Neutrophil (primary cell): ENCODE data around the gene TIMM10B.

Experiments
- H3K27ac ChIP-seq: fragments of 200-600 bp; sonication (generic); 2 replicates; pipeline ENCODE4 v1.5.1; 2016; ENCODE audit warnings: mild to moderate bottlenecking, moderate library complexity
- H3K27me3 ChIP-seq: fragments of 200-600 bp; sonication (generic); 2 replicates; pipeline ENCODE4 v1.6.0; 2016; ENCODE audit warnings: mild to moderate bottlenecking
- H3K36me3 ChIP-seq: fragments of 200-600 bp; sonication (generic); 2 replicates; pipeline ENCODE4 v1.5.1; 2017
- H3K4me1 ChIP-seq, 2 experiments: fragments of 200-600 bp in 1 of 2; sonication (generic) in 1 of 2; 1 replicate in 1 of 2; 2 replicates in 1 of 2; pipeline versions ENCODE4 v1.5.1 to v1.6.1; 2013 to 2016; ENCODE audit warnings: low read depth in 1 of 2, low read length in 1 of 2, mild to moderate bottlenecking in 1 of 2, moderate library complexity in 1 of 2; ENCODE audit not compliant: control insufficient read depth in 1 of 2, insufficient read depth in 1 of 2
- H3K4me3 ChIP-seq, 2 experiments: fragments of 200-600 bp in 1 of 2; sonication (generic) in 1 of 2; 1 replicate in 1 of 2; 2 replicates in 1 of 2; pipeline ENCODE4 v1.5.1; 2013 to 2016; ENCODE audit warnings: low read depth in 1 of 2, low read length in 1 of 2, mild to moderate bottlenecking in 1 of 2, moderate library complexity in 1 of 2
- H3K9me3 ChIP-seq: fragments of 200-600 bp; sonication (generic); 2 replicates; pipeline ENCODE4 v1.5.1; 2016
- TF ChIP-seq, protein P1 (sequence below): fragments of 200-600 bp; sonication (generic); IDR thresholded peaks from 2 replicates; pipeline ENCODE4 v1.5.1; 2016; ENCODE audit warnings: antibody characterized with exemption

Gene TIMM10B

DNA sequence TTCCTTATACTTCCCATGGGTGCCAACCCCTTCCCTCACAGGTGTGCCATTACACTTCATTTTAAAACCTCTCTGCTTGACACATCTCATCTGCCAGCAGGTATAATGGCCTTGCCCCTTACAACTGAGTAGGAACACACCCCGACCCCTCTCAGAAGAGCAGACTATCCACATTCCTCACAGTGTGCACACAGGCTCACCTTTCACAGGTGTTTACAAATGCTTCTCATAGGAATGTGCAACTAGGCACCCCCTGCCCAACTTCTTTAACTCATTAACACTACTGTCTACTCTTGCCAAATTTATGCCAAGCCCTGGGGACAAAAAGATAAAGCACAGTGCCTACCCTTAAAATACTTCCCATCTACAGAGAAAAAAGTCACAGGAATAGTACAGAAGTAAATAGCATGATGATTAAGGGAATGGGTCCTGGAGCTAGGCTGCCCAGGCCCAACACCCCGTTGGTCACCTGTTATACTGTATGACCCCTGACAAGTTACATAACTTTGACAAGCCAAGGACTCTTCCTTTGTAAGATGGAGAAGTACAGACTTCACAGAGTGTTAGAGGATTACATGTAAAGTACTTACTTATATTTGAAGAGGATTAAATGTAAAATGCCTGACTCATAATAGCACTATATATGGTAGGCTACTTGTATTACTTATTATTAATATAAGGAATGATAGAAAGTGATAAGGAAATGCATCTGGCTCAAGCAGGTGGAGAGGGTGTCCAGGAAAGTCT lies 22.8 kb upstream of the TIMM10B start:
- no peaks in the 10 kb centered on the region for H3K9me3 ChIP-seq
- H3K4me1 ChIP-seq, result no peaks in the 10 kb centered on the region
- no peaks in the 10 kb centered on the region for H3K27me3 ChIP-seq
- peaks cover 19% of the 10 kb centered on the region for H3K36me3 ChIP-seq
- TF ChIP-seq, protein P1, sequence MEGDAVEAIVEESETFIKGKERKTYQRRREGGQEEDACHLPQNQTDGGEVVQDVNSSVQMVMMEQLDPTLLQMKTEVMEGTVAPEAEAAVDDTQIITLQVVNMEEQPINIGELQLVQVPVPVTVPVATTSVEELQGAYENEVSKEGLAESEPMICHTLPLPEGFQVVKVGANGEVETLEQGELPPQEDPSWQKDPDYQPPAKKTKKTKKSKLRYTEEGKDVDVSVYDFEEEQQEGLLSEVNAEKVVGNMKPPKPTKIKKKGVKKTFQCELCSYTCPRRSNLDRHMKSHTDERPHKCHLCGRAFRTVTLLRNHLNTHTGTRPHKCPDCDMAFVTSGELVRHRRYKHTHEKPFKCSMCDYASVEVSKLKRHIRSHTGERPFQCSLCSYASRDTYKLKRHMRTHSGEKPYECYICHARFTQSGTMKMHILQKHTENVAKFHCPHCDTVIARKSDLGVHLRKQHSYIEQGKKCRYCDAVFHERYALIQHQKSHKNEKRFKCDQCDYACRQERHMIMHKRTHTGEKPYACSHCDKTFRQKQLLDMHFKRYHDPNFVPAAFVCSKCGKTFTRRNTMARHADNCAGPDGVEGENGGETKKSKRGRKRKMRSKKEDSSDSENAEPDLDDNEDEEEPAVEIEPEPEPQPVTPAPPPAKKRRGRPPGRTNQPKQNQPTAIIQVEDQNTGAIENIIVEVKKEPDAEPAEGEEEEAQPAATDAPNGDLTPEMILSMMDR, result no peak
- no peak overlapping the region for H3K4me3 ChIP-seq
- H3K27ac ChIP-seq, result no peak overlapping the region

DNA sequence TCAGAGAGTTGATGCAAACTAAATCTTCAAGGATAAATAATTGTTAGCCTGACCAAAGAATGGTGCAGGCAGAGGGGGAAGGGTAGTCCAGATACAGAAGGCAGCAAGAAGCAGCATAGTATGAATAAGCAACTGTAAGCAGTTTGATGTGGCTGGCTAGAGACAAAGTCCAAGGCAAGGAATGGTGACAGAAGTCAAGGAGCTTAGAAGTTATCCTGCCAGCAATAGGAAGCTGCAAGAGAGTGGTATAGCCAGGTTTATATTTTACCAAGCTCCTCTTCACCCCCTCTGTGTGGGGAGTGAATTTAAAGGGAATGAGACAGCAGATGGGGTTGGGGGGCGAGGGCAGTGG lies 22.2 kb upstream of the TIMM10B start:
- Histone ChIP-seq H3K9me3 (no peaks in the 10 kb centered on the region), H3K36me3 (peaks cover 19% of the 10 kb centered on the region)

DNA sequence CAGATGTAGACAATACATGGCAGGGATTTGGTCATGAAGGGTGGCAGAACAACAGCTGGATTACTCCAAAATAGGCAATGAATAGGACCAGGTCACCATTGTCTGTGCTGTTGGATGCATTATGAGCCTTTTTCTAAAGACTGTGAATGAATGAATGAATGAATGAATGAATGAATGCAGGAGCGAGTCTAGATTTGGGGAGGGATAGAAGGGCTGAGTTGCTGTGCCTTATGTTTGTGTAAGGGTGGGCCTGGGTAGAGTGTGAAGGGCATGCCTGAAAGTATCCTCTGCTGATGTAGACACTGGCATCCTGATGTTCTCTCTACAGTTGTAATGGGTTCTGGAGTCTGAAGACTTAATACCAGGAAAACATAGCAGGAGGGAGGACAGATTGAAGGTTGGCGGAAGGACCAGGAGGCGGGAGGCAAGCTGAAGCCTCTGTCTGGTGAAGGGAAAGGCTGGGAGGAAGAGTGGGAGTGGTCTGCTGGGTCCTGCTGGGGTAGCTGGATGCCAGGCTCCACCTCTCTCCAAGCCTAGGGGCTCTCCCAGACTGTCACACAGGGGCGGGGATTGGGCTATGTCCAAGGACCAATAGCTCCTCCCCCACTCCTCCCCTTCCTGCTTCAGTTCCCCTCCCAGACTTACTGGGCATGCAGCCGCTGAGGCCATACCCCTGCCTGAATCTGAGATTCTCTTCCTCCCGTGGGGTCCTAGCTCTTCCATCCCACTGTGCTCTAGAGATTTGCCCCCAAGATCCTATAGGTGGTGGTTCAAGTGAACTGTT lies 12.4 kb upstream of the TIMM10B start:
- no peaks in the 10 kb centered on the region for H3K9me3 ChIP-seq
- H3K4me1 ChIP-seq, result peaks cover 15 to 19% of the 10 kb centered on the region in 2 experiments
- H3K27me3 ChIP-seq, result no peaks in the 10 kb centered on the region
- TF ChIP-seq, protein P1, result no peak
- no peak overlapping the region for H3K4me3 ChIP-seq
- no peak overlapping the region for H3K27ac ChIP-seq
- no peaks in the 10 kb centered on the region for H3K36me3 ChIP-seq

More for the DNA sequence above, 22.2 kb upstream of the TIMM10B start:
- H3K4me3 ChIP-seq, result no peak overlapping the region
- H3K27me3 ChIP-seq, result no peaks in the 10 kb centered on the region
- TF ChIP-seq, protein P1, result no peak
- no peak overlapping the region for H3K27ac ChIP-seq
- no peaks in the 10 kb centered on the region for H3K4me1 ChIP-seq

DNA sequence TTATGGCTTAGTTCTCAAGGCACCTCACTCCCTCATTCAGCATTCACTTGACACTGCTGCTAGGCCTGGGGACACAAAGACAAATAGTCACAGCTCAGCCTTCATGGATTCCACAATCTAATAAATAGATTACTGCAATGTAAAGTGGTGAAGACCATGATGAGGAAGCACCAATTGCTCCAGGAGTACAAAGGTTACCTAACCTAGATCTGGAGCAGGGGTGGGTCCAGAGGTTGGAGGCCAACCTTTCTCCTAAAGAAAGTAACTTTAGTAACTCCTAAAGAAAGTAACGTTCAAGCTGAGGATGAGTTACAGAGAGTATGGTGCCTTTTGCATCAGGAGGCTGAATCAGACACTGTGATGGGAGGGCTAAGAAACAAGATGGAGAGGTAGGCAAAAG lies 11.7 kb upstream of the TIMM10B start:
- Histone ChIP-seq H3K27me3 (no peaks in the 10 kb centered on the region), H3K4me3 (no peak overlapping the region), H3K9me3 (no peaks in the 10 kb centered on the region), H3K4me1 (peaks cover 18 to 23% of the 10 kb centered on the region in 2 experiments), H3K36me3 (no peaks in the 10 kb centered on the region), H3K27ac (no peak overlapping the region)
- TF ChIP-seq, protein P1, result no peak

DNA sequence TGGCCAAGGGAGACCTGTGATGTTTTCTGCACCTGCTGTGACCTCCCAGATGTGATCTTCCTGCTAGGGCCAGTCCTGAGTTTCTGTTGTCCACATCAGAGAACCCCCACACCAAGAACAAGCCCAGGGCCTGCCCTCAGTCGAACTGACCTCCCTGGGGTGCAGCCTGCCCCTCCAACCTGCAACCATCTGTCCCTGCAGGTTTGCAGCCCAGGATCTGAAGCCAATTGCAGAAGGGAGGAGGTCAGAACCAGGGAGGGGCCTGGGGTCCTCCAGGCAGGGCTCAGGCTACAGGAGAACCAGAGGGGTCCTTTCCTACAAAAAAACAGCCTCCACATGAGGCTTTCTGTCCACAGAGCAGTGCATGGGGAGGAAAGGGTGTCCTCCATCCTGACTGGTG lies 8.4 kb upstream of the TIMM10B start:
- Histone ChIP-seq H3K27me3 (no peaks in the 10 kb centered on the region), H3K36me3 (peaks cover 13% of the 10 kb centered on the region), H3K9me3 (no peaks in the 10 kb centered on the region), H3K4me3 (peak overlapping the region; percentile 75 to 84), H3K4me1 (peaks cover 18 to 23% of the 10 kb centered on the region in 2 experiments), H3K27ac (no peak overlapping the region)
- TF ChIP-seq, protein P1, result no peak
